Ectodermal cell (in vitro differentiated cells): ENCODE data around the gene RCSD1. TPM values are rescaled to one million over a fixed set of nuclear protein-coding genes. Genes with fewer than 3 reads are reported as not detected.
A peak's percentile ranks its signal among the peaks of the same experiment; 100 is the strongest.

Experiments
- H3K27ac ChIP-seq: 2 replicates; pipeline ENCODE4 v1.7.0; 2013; ENCODE audit warnings: mild to moderate bottlenecking, low read depth, low read length; ENCODE audit not compliant: insufficient read depth, poor library complexity, severe bottlenecking
- H3K27me3 ChIP-seq: 2 replicates; pipeline ENCODE4 v1.7.0; 2013; ENCODE audit warnings: mild to moderate bottlenecking, low read length; ENCODE audit not compliant: insufficient read depth, control insufficient read depth, poor library complexity, severe bottlenecking
- H3K36me3 ChIP-seq: one replicate; pipeline ENCODE4 v1.7.0; 2013; ENCODE audit warnings: low read length; ENCODE audit not compliant: control insufficient read depth, insufficient read depth
- H3K4me1 ChIP-seq: one replicate; pipeline ENCODE4 v1.7.0; 2013; ENCODE audit warnings: low read length; ENCODE audit not compliant: control insufficient read depth, insufficient read depth
- H3K4me3 ChIP-seq: 2 replicates; pipeline ENCODE4 v1.7.0; 2013; ENCODE audit warnings: low read depth, low read length, control low read depth; ENCODE audit not compliant: insufficient read depth
- H3K9me3 ChIP-seq: 2 replicates; pipeline ENCODE4 v1.7.0; 2013; ENCODE audit warnings: mild to moderate bottlenecking, low read length, moderate library complexity; ENCODE audit not compliant: control insufficient read depth
- WGBS, 2 experiments: methylation state at CpG; one replicate each; pipeline ENCODE4 v1.1.7; 2013; ENCODE audit warnings: missing lambda C conversion rate in 2 of 2; 5-methylcytosine and 5-hydroxymethylcytosine counted together
- polyA plus RNA-seq, 4 experiments: library from polyadenylated mRNA; stranded (reverse); fragments of 50-300 nt; gene quantifications; one replicate each; pipeline ENCODE4 v1.2.3, GENCODE V29; 2013

Gene RCSD1
- polyA plus RNA-seq (2013, experiment 1 of 4), result 0.89 TPM
- polyA plus RNA-seq (2013, experiment 2 of 4), result 0.69 TPM
- polyA plus RNA-seq (2013, experiment 3 of 4), result 0.59 TPM
- polyA plus RNA-seq (2013, experiment 4 of 4), result 1.2 TPM

DNA sequence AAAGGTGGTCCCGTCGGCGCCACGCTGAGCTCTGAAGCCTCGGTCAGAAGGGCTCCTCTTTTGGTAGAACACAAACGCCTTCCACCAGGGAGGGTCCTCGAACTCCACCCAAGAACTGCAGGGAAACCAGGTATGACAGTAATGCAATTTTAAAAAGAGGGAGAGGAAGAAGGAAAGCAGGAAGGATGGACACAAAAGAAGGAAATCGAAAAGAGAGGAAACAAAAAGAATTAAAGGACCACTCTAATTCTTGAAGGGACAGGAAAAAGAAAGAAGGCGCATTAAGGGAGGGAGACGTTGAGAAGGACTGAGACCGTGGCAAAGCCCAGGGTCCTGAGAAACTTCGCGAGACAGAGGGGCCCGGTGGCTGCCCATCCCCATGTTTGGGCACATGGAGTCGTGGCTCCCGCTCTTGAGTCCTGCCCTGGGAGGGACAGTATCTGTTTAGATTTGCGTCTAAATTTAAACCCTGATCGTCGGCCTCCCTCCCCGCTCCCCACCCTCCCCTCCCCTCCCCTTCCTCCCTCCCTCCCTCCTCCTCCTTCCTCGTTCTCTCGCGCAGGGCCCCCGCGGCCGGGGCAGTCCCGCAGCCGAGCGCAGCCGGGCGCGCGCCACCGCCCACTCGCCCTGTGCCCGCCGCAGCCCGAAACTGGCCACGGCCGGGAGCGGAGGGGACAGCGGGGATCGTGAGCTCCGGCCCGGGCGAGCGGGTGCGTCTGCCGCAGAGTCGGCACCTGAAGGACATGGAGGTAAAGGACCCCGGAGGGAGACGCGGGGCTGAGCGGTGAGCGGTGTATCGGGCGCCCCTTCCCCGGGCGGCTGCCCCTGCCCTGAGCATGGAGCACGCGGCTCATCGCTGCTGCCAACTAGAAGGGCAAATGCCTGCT lies at the start of gene RCSD1:
Gene RCSD1 (plus strand): TSS at position 552 of the 887 bp plus-strand sequence. CDS start 192 bp downstream, at position 744.
- Histone ChIP-seq H3K27me3 (peaks cover 58% of the 10 kb centered on the region), H3K4me3 (peak within 1 kb of the TSS; percentile 47), H3K4me1 (peaks cover 6% of the 10 kb centered on the region), H3K27ac (no peak within 1 kb of the TSS), H3K9me3 (no peaks in the 10 kb centered on the region), H3K36me3 (no peaks in the 10 kb centered on the region)
- WGBS, 2 experiments, result 8 to 9% methylated on average over 61 to 62 of the region's 62 CpGs

DNA sequence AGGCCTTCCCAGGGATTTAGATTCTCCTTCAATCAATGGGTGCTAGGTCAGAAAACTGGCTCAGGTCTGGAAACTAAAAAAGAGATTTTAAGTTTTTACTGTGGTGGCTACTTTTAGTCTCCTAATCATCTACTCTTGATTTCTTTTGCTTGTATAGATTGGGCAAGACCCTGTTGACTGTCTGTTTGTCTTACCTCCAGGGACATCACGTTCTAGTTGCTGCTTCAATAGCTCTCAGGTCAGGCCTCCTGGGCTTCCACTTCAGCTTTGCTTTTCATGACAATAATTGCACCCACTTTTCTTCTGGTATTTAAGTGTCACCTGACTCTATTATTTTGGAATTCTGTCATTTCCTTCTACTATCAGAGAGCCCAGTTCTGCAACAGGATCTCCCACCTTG lies 48.0 kb upstream of the RCSD1 start:
- Histone ChIP-seq H3K27me3 (no peaks in the 10 kb centered on the region), H3K27ac (no peak overlapping the region), H3K9me3 (no peaks in the 10 kb centered on the region), H3K4me3 (no peak overlapping the region), H3K36me3 (no peaks in the 10 kb centered on the region), H3K4me1 (no peaks in the 10 kb centered on the region)
- 88 to 95% methylated on average over 1 of the region's 1 CpG for WGBS, 2 experiments

GRCh38 chr1:167582722-167583121 lies 47.3 kb upstream of the RCSD1 start:
- WGBS, 2 experiments, result 93 to 97% methylated on average over 4 of the region's 4 CpGs
- H3K4me3 ChIP-seq, result no peak overlapping the region

GRCh38 chr1:167584581-167584980 lies 45.5 kb upstream of the RCSD1 start:
- Histone ChIP-seq H3K36me3 (no peaks in the 10 kb centered on the region), H3K27ac (no peak overlapping the region), H3K4me3 (no peak overlapping the region), H3K9me3 (no peaks in the 10 kb centered on the region), H3K27me3 (no peaks in the 10 kb centered on the region), H3K4me1 (no peaks in the 10 kb centered on the region)
- WGBS, 2 experiments, result 90 to 97% methylated on average over 2 to 3 of the region's 3 CpGs

More at GRCh38 chr1:167582722-167583121, 47.3 kb upstream of the RCSD1 start:
- no peaks in the 10 kb centered on the region for H3K27me3 ChIP-seq
- H3K4me1 ChIP-seq, result no peaks in the 10 kb centered on the region
- no peak overlapping the region for H3K27ac ChIP-seq
- no peaks in the 10 kb centered on the region for H3K9me3 ChIP-seq
- H3K36me3 ChIP-seq, result no peaks in the 10 kb centered on the region

- WGBS, 2 experiments, result 88 to 98% methylated on average over 2 of the region's 2 CpGs
- H3K4me3 ChIP-seq, result no peak overlapping the region
- no peaks in the 10 kb centered on the region for H3K9me3 ChIP-seq
- H3K27ac ChIP-seq, result no peak overlapping the region
- H3K27me3 ChIP-seq, result no peaks in the 10 kb centered on the region
- no peaks in the 10 kb centered on the region for H3K4me1 ChIP-seq
- H3K36me3 ChIP-seq, result no peaks in the 10 kb centered on the region
These were observed 42.7 kb upstream of the RCSD1 start for GRCh38 chr1:167587342-167587741.

- Histone ChIP-seq H3K4me3 (no peak overlapping the region), H3K9me3 (no peaks in the 10 kb centered on the region), H3K36me3 (no peaks in the 10 kb centered on the region), H3K27me3 (no peaks in the 10 kb centered on the region), H3K4me1 (no peaks in the 10 kb centered on the region), H3K27ac (no peak overlapping the region)
- WGBS, 2 experiments, result 83% methylated on average over 1 of the region's 1 CpG; no CpG with 5 or more reads in 1 of the 2 experiments
These were observed 42.2 kb upstream of the RCSD1 start for GRCh38 chr1:167587872-167588271.

GRCh38 chr1:167588361-167588760 lies 41.7 kb upstream of the RCSD1 start:
- no peaks in the 10 kb centered on the region for H3K27me3 ChIP-seq
- 94 to 95% methylated on average over 2 of the region's 2 CpGs for WGBS, 2 experiments
- H3K4me3 ChIP-seq, result no peak overlapping the region
- no peaks in the 10 kb centered on the region for H3K9me3 ChIP-seq
- H3K36me3 ChIP-seq, result no peaks in the 10 kb centered on the region
- no peaks in the 10 kb centered on the region for H3K4me1 ChIP-seq
- no peak overlapping the region for H3K27ac ChIP-seq

DNA sequence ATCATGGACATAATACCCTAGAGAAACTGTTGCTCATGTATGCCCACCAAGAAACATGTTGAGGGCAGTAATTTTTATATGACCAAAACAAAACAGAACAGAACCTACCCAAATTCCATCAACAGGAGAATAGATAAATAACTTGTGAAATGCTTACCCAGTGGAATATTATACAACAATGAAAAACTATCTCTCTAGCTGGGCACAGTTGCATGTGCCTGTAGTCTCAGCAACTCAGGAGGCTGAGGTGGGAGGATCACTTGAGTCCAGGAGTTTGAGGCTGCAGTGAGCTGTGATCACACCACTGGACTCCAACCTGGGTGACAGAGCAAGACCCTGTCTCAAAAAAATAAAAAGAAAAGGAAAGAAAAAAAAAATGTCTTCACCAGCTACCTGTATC lies 37.6 kb upstream of the RCSD1 start:
- Histone ChIP-seq H3K4me3 (no peak overlapping the region), H3K4me1 (no peaks in the 10 kb centered on the region), H3K9me3 (no peaks in the 10 kb centered on the region)

DNA sequence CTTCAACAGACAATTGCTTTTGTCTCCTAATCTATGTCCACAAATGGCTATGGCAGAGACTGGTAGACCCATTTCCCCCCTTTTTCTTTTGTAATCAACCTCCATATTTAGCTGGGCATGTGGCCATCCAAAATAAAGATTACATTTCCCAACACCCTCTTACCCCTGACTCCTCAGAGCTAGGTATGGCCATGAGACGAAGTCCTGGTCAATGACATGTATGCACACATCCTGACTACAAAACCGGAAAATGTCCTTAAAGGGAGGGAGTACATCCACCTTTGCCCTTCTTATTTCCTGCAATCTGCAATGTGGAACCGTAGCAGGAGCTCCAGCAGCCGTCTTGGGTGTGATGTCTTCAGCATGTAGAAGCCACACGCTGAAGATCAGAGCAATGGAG lies 36.2 kb upstream of the RCSD1 start:
- no peak overlapping the region for H3K27ac ChIP-seq
- H3K4me3 ChIP-seq, result no peak overlapping the region
- no peaks in the 10 kb centered on the region for H3K4me1 ChIP-seq
- 94% methylated on average over 5 of the region's 5 CpGs for WGBS, 2 experiments
- no peaks in the 10 kb centered on the region for H3K36me3 ChIP-seq
- no peaks in the 10 kb centered on the region for H3K9me3 ChIP-seq
- no peaks in the 10 kb centered on the region for H3K27me3 ChIP-seq

More for the DNA sequence above, 37.6 kb upstream of the RCSD1 start:
- no peaks in the 10 kb centered on the region for H3K27me3 ChIP-seq
- H3K27ac ChIP-seq, result no peak overlapping the region
- H3K36me3 ChIP-seq, result no peaks in the 10 kb centered on the region

GRCh38 chr1:167594822-167595221 lies 35.2 kb upstream of the RCSD1 start:
- Histone ChIP-seq H3K9me3 (no peaks in the 10 kb centered on the region), H3K36me3 (no peaks in the 10 kb centered on the region), H3K27me3 (no peaks in the 10 kb centered on the region), H3K4me1 (no peaks in the 10 kb centered on the region), H3K27ac (no peak overlapping the region), H3K4me3 (no peak overlapping the region)
- 94 to 95% methylated on average over 6 of the region's 6 CpGs for WGBS, 2 experiments
